Vagina (tissue), 2 donors: ENCODE data around the gene TIPARP.

ENCODE experiments used
- POLR2AphosphoS5 ChIP-seq, 2 donors: sonication (generic); formaldehyde crosslinking; IDR thresholded peaks; one replicate each; pipeline ENCODE4 v1.9.0; 2017; ENCODE audit warnings: antibody characterized with exemption in 2 of 2, mild to moderate bottlenecking in 2 of 2, low read depth in 1 of 2; ENCODE audit not compliant: insufficient read depth in 1 of 2
- TF ChIP-seq, protein P1 (sequence below), 3 experiments: fragments of 450-650 bp in 2 of 3; fragments of 200-600 bp in 1 of 3; sonication (generic) in 1 of 3; IDR thresholded peaks; one replicate each; pipeline ENCODE4 v1.5.1; 2017 to 2019; ENCODE audit warnings: antibody characterized with exemption in 3 of 3, mild to moderate bottlenecking in 2 of 3, moderate library complexity in 2 of 3

DNA sequence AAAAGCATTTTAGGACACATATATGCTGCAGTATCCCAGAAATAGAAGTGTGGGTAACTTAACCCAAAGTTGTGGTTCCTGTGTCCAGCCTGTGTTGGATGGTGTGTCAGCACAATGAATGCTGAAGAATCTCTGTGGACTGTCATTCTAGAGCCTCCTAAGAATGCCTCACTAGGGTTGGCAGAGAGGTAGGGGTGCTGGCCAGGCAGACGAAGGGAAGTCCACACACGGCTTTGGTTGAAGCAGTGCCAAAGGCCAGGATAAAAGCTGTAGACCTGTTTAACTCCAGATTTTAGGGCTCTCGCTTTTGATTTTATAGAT is 43.7 kb upstream of the TIPARP start:
- no peak for TF ChIP-seq POLR2AphosphoS5 (IDR thresholded peaks at IDR 0.05; ENCODE audit: insufficient read depth in 1 of 2, low read depth in 1 of 2)
- TF ChIP-seq, protein P1, sequence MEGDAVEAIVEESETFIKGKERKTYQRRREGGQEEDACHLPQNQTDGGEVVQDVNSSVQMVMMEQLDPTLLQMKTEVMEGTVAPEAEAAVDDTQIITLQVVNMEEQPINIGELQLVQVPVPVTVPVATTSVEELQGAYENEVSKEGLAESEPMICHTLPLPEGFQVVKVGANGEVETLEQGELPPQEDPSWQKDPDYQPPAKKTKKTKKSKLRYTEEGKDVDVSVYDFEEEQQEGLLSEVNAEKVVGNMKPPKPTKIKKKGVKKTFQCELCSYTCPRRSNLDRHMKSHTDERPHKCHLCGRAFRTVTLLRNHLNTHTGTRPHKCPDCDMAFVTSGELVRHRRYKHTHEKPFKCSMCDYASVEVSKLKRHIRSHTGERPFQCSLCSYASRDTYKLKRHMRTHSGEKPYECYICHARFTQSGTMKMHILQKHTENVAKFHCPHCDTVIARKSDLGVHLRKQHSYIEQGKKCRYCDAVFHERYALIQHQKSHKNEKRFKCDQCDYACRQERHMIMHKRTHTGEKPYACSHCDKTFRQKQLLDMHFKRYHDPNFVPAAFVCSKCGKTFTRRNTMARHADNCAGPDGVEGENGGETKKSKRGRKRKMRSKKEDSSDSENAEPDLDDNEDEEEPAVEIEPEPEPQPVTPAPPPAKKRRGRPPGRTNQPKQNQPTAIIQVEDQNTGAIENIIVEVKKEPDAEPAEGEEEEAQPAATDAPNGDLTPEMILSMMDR (IDR thresholded peaks at IDR 0.05), result no peak
